Activated naive CD4-positive, alpha-beta T cell treated with anti-CD3 and anti-CD28 coated beads, Interleukin-2, amount 10 ng/mL, durations not matched to agents 5 hours and 36 hours (primary cell): ENCODE data around the gene PCDHGC5. TPM values are rescaled to one million over a fixed set of nuclear protein-coding genes. Genes with fewer than 3 reads are reported as not detected.

Experiments used
- total RNA-seq, 2 experiments: library from RNA; stranded (reverse); gene quantifications; one replicate each; pipeline ENCODE4 v1.2.3, GENCODE V29; 2021

PCDHGC5 gene
- not detected for total RNA-seq

DNA sequence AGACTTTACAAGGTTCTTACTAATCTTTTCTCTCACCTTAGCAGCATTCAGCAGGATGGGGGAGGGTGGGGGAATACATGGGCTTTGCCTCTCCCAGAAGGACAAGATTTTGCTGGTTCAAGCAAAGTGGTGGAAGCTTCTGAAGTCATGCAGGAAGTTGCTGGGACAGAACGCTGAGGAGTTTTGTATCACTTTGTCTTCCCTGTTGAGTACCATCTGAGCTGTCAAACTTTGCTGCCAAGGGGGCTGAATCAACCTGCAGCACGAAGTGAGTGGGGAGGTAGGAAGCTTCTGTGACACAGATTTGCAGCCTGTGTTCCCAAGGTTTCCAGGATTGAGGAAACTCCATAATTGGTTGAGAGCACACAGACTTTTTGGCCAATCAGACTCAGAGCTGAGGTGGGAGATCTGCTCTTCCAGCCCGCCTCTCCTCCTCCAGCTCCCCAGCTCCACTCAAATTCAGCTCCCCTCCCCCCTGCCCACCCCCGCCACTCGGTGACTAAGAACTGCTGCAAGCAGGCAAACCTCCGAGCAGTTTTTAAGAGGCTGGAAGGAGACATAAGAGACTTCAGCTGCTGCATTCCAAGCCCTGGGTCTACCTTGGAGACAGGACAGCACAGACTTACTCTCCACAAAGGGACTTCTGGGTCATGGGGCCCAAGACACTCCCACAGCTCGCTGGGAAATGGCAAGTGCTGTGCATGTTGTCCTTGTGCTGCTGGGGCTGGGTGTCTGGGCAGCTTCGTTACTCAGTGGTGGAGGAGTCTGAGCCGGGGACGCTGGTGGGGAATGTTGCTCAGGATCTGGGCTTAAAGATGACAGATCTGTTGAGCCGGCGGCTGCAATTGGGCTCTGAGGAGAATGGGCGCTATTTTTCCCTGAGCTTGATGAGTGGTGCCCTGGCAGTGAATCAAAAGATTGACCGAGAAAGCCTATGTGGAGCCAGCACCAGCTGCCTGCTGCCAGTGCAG lies at the start of gene PCDHGC5:
TSS of gene PCDHGC5 (plus strand) at position 491 of the 971 bp plus-strand sequence. CDS start at position 651, 160 bp downstream.

GRCh38 chr5:141475625-141476131 lies 13.2 kb upstream of the PCDHGC5 start, which contains the start of gene PCDHGC3:
TSS of gene PCDHGC3 (plus strand) at chr5:141475966. CDS start at chr5:141476117, 151 bp downstream.

DNA sequence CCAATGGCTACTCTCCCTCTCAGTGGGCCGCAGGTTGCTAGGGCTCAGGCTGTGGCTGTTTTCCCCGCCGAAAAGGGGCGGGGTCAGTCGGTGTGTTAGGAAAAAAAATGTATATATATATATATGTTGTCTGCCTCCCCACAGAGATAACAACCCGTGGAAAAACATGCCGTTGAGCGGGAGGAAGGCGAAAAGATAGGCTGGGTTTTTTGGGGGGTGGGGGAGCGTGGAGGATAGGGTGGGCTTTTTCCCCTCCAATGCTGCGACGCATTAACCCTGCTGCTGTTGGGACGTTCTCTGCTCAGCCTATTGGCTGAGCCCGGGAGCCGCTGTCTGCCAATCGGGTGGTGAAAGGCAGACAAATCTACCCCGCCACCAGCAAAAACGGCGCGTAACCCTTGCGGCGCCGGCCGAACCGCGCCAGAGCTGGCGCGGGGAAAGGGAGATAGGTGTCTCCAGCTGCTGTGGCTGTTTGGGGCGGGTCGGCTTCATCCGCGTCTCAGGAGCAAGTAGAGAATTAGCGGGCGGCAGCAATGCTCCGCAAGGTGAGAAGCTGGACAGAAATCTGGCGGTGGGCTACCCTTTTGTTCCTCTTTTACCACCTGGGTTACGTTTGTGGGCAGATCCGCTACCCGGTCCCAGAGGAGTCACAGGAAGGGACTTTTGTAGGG lies 4.1 kb upstream of the PCDHGC5 start, which contains the start of gene PCDHGC4:
TSS of gene PCDHGC4 (plus strand) at position 390 of the 671 bp plus-strand sequence. CDS start at position 534, 144 bp downstream.

Other genes starting within 250 kb of the PCDHGC5 start
- gene PCDHB15, start 243.7 kb upstream of the PCDHGC5 start, total RNA-seq: not detected
- gene SLC25A2, start 185.0 kb upstream of the PCDHGC5 start, total RNA-seq: 1 to 10 TPM in 1 of 2 experiments, under 1 TPM in 1; 0.45 to 1.1 TPM
- 10 to 100 TPM; 73.2 to 73.7 TPM for gene TAF7, start 168.3 kb upstream of the PCDHGC5 start, total RNA-seq
- gene PCDHGA1, start 158.6 kb upstream of the PCDHGC5 start, total RNA-seq: not detected
- not detected for gene PCDHGA2, start 150.3 kb upstream of the PCDHGC5 start, total RNA-seq
- gene PCDHGA3, start 145.3 kb upstream of the PCDHGC5 start, total RNA-seq: not detected
- gene PCDHGB1, start 139.0 kb upstream of the PCDHGC5 start, total RNA-seq: not detected
- gene PCDHGA4, start 134.1 kb upstream of the PCDHGC5 start, total RNA-seq: under 1 TPM; 0.10 to 0.14 TPM
- gene PCDHGB2, start 129.1 kb upstream of the PCDHGC5 start, total RNA-seq: under 1 TPM in 1 of 2 experiments, not detected in 1; 0.12 TPM
- gene PCDHGA5, start 124.9 kb upstream of the PCDHGC5 start, total RNA-seq: not detected
- gene PCDHGB3, start 118.8 kb upstream of the PCDHGC5 start, total RNA-seq: under 1 TPM; 0.10 to 0.14 TPM
- gene PCDHGA6, start 115.2 kb upstream of the PCDHGC5 start, total RNA-seq: under 1 TPM; 0.10 to 0.12 TPM
- gene PCDHGA7, start 106.3 kb upstream of the PCDHGC5 start, total RNA-seq: not detected
- not detected for gene PCDHGB4, start 101.4 kb upstream of the PCDHGC5 start, total RNA-seq
- under 1 TPM in 1 of 2 experiments, not detected in 1; 0.05 TPM for gene PCDHGA8, start 96.4 kb upstream of the PCDHGC5 start, total RNA-seq
- under 1 TPM in 1 of 2 experiments, not detected in 1; 0.08 TPM for gene PCDHGB5, start 91.1 kb upstream of the PCDHGC5 start, total RNA-seq
- under 1 TPM in 1 of 2 experiments, not detected in 1; 0.08 TPM for gene PCDHGA9, start 86.3 kb upstream of the PCDHGC5 start, total RNA-seq
- under 1 TPM in 1 of 2 experiments, not detected in 1; 0.05 TPM for gene PCDHGB6, start 81.1 kb upstream of the PCDHGC5 start, total RNA-seq
- under 1 TPM; 0.05 TPM for gene PCDHGA10, start 76.1 kb upstream of the PCDHGC5 start, total RNA-seq
- gene PCDHGB7, start 71.4 kb upstream of the PCDHGC5 start, total RNA-seq: under 1 TPM in 1 of 2 experiments, not detected in 1; 0.08 TPM
- gene PCDHGA11, start 68.0 kb upstream of the PCDHGC5 start, total RNA-seq: under 1 TPM in 1 of 2 experiments, not detected in 1; 0.05 TPM
- not detected for gene PCDHGA12, start 58.6 kb upstream of the PCDHGC5 start, total RNA-seq
- gene PCDHGC3, start 13.1 kb upstream of the PCDHGC5 start, total RNA-seq: not detected
- gene PCDHGC4, start 4.1 kb upstream of the PCDHGC5 start, total RNA-seq: not detected
- gene DIAPH1, start 129.9 kb downstream of the PCDHGC5 start, total RNA-seq: 100 to 1,000 TPM; 245 to 254 TPM
- 10 to 100 TPM; 67.0 to 69.4 TPM for gene HDAC3, start 147.8 kb downstream of the PCDHGC5 start, total RNA-seq
- gene RELL2, start 147.9 kb downstream of the PCDHGC5 start, total RNA-seq: 10 to 100 TPM; 22.9 to 25.3 TPM
- gene FCHSD1, start 162.3 kb downstream of the PCDHGC5 start, total RNA-seq: 10 to 100 TPM; 61.7 to 64.8 TPM
- 1 to 10 TPM; 7.2 to 7.3 TPM for gene ARAP3, start 193.1 kb downstream of the PCDHGC5 start, total RNA-seq